NCI-H526 treated with DMSO at 0.1 percent for 48 hours (cell line): ENCODE results near the gene SLCO2A1.

Experiments used
- DNase-seq: peaks from one replicate; lab custom pipeline; 2025; lab: John Stamatoyannopoulos, UW

Gene SLCO2A1

DNA sequence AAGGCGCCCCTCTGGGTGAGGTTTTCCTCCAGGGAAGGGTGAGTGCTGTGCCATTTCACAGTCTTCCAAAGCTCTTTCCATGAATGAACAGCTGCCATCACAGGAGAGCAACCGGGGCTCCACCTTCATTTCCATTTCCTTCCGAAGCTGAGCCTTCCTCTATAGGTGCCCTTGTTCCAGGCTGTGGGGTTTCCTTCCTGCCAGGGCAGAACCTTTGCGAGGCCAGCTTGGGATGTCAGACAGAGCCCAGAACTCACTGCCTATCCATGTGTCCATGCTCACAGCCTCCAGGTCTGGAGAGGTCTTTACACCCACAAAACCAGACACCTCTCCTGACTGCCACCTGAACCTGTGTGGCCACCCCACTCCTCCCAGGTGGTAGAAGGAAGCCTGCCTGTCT, 49.2 kb downstream of the SLCO2A1 start:
- DNase-seq = no peak

- DNase-seq = no peak
Measured at GRCh38 chr3:133980035-133980434, 49.7 kb downstream of the SLCO2A1 start.

GRCh38 chr3:133979553-133979952, 50.2 kb downstream of the SLCO2A1 start:
- no peak for DNase-seq

GRCh38 chr3:133977568-133977967, 52.2 kb downstream of the SLCO2A1 start:
- no peak for DNase-seq

DNA sequence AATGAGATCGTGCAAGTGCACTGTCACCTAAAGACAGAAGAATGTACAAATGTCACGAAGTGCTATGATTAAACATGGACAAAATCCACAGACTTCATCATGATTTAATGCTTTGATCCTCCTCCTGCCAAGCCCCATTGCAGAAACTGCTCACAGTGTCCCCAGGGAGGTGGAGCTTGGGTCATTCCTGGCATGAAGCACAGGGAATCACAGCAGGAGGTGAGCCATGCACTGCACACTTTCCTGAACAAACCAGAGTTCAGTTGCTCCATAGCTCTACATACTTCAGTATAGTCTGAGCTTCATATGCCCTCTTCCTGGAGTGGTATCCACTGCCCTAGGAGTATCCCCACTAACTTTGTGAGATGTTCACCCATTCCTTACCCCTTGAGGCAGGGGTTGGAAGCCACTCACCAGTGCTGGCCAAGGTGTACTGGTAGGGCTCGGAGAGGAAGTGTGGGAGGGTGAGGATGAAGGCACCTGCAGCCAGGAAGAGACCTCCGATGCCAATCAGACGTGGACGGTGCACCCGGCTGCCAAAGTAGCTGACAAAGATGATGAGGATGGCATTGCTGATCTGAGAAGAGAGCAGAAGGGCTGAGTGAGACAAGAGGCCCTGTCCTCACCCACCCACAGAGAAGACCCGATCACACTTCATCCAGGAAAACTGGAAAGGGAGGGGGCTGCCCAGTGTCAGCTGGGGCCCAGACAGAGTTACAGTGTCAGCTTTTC, 56.3 kb downstream of the SLCO2A1 start:
- DNase-seq = no peak

DNA sequence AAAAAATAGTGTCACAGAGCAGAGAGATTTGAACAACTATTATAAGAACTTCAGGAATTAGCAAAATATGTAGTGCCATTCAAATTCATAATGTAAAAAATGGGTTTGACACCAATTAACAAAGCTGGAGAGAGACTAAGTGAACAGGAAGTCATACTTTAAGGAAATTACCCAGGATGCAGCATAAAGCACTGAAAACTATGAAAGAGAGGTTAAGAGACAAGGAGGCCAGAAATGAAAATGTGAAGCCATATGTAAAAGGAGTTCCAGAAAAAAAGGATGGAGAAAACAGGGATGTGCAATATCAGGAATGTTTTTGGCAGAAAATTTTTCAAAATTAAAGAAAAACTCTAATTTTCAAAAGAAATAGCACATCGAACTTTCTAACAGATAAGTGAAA, 57.6 kb downstream of the SLCO2A1 start:
- no peak for DNase-seq

GRCh38 chr3:133970916-133971315, 58.8 kb downstream of the SLCO2A1 start:
- DNase-seq = no peak

DNA sequence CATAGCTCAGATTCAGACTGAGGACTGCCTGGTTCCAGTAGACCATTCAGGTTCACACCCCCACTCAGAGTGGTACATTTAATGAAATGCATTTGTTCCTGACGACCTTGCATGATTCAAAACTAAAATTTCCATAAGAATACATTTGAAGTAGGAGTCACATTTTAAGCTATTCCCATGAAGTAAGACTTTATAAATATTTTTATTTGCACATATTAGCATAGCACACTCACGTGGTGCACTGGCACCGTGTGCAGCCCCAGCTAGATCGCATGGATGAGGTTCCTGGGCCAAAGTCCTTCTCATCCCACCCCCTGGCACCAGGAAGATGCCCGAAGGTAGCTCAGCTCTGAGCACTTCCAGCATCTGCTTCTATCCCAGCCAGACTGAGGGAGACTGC, 59.4 kb downstream of the SLCO2A1 start:
- DNase-seq = no peak

- DNase-seq = no peak
Measured at GRCh38 chr3:133967992-133968892, 61.5 kb downstream of the SLCO2A1 start.

DNA sequence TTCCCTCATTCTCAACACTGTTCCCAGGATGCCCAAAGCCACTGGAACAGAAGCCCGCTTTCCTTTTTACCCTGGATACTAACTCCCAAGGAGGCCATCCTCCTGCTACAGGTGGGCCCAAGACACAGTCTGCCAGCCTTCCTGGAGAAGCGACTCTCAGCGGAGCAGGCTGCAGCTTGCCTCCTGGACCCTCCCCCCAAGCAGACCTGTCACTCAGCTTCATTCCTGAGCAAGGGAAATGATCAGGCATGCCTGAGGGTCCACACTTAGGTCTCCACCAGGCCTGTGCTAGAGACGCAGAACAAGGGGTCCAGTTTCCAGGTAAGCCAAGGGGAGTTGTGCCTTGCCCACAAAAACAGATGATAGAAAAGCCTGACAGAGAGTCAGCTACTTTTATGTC, 62.8 kb downstream of the SLCO2A1 start:
- no peak for DNase-seq

DNA sequence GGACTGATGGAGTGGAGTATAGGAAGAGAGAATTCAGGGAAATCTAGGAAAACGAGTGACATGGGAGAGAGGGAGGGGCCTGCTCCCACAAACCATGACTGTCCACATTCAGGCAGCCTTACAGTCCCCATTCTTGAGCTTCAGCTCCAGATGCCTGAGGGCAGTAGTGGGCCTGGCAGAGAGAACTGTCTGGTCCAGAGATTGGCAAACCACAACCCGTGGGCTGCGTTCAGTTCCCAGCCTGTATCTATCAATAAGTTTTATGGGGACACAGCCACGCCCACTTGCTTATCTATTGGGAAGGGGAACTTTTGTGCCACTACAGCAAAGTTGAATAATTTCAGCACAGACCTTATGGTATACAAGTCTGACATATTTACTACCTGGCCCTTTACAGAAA, 63.8 kb downstream of the SLCO2A1 start:
- no peak for DNase-seq

DNA sequence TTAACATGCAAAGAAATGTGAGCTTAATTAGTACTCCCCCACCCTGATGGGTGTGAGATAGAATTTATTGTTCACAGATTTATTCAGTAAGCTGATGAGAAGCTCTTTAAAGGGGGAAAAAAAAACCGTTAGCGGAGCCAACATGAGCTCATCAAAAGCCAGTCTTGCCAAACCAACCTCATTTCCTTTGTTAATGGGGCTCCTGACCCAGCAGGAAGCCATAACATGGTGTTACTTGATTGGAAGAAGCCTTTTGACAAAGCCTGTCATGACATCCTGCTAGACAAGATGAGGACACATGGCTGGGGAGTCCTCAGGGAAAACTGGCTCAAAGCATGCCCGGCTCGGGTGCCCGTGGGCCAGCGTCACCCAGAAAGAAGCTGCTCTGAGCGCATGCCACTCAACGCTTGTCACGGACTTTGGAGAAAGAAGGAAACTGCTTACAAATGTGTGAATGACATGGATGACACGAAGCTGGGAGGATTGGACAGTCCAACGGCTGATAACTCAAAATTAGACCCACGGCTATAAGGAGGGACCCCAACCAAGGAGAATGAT, 64.6 kb downstream of the SLCO2A1 start:
- DNase-seq = no peak

DNA sequence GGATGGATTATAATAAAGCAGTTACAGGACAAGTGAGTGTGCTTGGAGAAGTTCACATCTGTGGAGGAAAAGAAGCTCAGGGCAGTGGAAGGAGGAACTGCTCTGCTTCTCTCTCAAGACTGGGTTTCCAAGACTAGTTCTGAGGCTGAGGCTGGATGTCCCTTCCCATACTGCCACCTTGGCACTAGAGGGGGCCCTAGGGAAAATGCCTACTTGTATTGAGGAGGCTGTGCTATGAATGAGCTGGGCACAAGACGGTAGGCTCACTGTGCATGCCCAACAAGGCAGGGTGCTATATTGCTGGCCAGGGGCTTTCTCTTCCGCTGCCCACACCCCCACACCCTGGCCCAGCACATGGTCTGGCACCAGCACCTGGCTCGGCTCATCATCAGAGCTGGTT, 65.2 kb downstream of the SLCO2A1 start:
- no peak for DNase-seq

GRCh38 chr3:133963657-133964396, 65.9 kb downstream of the SLCO2A1 start:
- no peak for DNase-seq

DNA sequence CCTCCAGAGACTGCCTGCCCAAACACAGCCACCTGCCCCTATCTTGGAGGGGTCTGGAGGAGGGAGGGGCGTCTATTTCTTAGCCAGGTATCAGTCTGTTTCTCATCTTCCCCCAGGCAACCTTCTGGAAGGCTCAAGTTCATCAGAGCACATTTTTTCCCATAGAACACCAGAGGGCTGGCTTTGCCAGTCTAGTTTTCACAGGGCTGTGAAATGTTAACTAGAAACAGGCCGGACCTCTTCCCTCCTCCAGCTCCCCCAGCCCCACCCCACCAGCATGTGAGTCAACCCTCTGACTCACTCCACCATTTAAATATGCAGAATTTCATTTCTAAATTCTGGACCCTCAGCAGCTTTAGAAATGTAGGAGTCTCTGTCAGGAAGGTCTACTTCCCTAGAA, 66.9 kb downstream of the SLCO2A1 start:
- DNase-seq = no peak

- DNase-seq = no peak
Measured at GRCh38 chr3:133958071-133958805, 71.5 kb downstream of the SLCO2A1 start.

- DNase-seq = no peak
Measured at GRCh38 chr3:133956982-133957381, 72.7 kb downstream of the SLCO2A1 start.

- DNase-seq = no peak
Measured at GRCh38 chr3:133956353-133956752, 73.4 kb downstream of the SLCO2A1 start.

- DNase-seq = no peak
Measured at GRCh38 chr3:133955892-133956291, 73.8 kb downstream of the SLCO2A1 start.

DNA sequence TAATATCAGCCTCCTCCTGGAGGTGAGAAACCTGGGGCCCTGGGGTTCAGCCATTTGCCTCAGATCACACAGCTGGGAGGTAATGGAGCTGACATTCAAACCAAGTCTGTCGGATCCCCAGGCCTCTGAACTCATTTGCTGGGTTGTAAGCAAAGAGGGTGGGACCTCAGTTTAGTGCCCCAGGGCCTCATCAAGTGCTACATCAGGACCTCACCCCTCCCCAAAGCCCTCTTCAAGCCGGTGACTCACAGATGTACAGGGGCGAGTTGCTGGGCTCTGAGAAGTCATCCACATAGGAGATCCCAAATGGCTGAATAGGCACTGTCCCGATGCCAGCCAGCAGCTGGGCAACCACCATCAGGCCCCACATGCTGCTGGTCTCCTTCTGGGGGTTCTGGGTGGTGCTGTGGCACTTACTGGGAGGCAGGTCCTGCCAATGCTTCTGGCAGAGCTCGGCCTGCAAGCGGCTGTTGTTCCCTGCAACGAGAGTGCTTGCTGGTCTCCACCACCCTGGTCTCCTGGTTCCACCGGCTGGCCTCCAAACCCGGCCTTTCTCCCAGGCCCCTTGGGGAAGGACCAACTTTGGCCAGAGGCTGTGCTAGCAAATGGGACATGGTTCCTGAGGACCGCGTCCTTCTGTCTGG, 74.9 kb downstream of the SLCO2A1 start:
- no peak for DNase-seq

- no peak for DNase-seq
Measured at GRCh38 chr3:133953297-133953696, 76.4 kb downstream of the SLCO2A1 start.
